HG03565 (cell line): Measurements from ENCODE around the gene DBF4B.
"Not testable (repeated sequence)": the region's sequence is repeated elsewhere in the genome, so short reads cannot be mapped to it uniquely, and the experiment has no call there.

Source experiments
- ATAC-seq: cut with Tn5 transposase; IDR thresholded peaks from one replicate; pipeline ENCODE4 v1.9.1; 2021; ENCODE audit warnings: mild to moderate bottlenecking, moderate library complexity; ENCODE audit not compliant: unreplicated experiment

DBF4B gene

DNA sequence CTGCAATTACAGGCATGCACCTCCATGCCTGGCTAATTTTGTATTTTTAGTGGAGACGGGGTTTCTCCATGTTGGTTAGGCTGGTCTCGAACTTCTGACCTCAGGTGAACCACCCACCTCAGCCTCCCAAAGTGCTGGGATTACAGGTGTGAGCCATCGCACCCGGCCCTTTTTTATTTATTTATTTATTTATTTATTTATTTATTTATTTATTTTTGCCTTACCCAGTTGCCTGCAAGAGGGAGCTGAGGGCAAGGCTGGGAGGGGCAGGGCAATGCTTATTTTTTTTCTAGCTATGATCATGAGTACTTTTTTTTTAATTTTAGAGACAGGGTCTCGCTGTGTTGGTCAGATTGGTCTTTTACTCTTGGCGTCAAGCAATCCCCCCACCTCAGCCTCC lies 17.7 kb downstream of the DBF4B start:
- not testable (repeated sequence) for ATAC-seq

DNA sequence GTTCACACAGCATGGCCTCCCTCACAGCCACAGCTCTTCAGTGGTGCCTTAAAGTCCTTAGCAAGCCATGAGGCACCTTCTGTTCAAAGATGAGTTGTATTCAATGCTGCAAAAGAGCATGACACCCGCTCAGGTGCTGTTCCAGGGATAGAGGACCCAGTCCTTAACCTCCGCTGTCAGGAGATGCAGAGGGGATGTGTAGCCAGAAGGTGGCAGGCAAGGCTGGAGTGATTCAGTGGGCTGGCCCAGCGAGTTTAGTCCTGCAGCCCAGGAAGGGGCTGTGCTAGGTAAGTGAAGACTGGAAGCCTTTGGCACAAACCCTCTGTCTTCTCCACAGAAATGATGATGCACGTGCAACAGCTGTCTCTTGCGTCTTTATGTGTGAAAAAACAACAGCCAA lies 25.3 kb downstream of the DBF4B start:
- no peak for ATAC-seq

DNA sequence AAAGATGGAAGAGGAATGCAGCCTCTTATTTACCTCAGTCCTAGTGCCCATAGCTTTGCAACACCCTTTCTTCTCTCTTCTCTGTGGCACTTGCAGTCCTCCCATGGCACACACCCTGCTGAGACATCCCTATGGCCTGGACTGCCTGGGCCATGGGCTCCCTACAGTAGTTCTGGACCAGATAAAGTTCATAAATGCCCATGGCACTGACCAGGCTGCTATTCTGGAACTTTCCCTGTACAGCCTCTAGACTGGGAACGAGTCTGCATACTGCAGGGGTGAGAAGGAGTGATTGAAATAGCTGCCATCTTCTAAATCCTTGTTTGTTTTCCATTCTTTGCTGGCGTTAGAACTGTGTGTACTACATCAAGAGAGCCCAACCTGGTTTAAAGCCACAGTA lies 25.8 kb downstream of the DBF4B start:
- ATAC-seq = no peak

DNA sequence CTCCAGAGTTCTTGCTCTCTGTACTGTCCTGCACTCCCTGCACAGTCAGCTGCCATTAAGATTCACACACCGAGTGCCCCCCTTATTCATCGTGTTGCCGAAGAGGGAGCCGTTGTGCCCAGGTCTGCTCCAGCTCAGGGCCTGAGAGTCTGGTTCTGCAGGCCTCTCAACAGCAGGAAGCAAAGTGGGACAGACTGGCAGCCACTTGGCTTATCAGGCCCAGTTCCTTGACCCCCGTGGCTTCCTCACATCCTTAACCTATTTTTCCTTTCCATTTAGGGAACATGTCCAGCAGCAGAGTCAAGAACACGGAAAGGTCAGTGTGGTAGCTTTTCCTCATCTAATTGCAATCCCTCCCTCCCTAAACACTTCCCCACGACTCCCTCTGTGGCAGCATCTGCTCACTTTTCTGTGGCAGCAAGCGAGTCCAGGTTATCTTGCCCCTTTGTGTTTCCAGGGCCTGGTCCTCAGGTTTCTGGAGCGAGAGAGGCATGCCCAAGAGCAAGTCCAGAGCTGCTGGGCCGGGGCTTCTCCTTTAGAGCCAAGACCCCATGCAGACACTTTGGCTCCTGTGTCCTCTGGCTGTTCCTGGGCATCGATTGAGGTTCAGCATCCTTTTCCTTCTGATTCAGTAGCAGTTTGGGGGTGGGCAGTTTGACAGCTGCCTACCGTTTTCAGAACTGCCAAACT lies 28.2 kb downstream of the DBF4B start:
- ATAC-seq = no peak

DNA sequence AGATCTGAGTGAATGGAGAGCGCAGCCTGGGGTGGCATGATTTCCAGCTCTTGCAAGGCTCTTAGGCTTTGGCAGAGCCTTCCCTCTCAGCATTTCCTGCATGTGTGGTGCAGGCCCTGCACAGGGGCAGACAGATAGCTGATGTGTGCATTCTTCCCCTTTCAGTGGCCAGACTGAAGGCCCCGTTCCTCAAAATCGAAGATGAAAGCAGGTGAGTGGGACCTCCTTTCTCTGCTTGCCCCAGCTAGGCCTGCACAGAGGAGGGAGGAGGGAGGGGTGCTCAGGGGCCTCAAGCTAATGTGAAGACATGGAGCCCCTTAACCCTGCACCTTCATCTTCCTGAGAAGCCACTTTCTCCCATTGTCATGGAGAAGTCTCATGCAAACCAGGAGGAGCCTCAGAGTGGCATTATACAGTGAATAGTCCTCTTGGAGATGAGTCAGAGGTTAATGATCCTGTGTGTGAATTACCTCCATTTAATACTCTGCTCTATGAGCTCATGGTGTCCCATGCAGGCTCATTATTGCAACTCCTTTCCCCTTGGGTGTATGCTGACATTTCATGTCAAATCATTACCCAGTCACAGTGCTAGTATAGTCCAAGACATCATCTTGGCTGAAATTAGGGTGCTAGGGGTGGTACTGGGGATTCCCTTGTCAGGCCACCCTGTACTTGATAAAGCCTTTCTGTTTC lies 29.9 kb downstream of the DBF4B start:
- ATAC-seq = no peak

DNA sequence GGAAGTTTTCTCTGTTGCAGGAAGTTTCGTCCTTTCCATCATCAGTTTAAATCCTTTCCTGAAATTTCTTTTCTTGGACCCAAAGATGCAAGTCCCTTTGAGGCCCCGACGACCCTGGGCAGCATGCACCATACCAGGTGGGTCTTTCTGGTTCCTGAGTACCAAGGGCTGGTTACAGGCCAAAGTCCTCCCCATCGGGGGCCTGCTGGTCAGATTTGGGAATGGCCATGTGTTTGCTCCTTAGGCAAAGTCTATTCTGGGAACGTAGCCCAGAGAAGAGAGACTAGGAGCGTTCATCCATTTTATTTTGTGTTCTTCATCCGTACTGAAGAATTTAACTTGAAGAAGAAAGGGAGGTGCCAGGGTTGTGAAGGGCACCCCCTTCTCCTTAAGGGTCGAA lies 32.9 kb downstream of the DBF4B start:
- no peak for ATAC-seq

DNA sequence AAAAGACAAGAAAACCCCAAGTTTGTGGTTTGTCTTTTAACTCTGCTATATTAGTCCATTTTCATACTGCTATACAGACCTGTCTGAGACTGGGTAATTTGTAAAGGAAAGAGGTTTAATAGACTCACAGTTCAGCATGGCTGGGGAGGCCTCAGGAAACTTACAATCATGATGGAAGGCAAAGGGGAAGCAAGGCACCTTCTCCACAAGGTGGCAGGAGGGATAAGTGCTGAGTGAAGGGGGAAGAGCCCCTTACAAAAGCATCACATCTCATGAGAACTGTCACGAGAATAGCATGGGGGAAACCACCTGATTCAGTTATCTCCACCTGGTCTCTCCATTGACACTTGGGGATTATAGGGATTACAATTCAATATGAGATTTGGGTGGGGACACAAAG lies 36.8 kb downstream of the DBF4B start:
- no peak for ATAC-seq

DNA sequence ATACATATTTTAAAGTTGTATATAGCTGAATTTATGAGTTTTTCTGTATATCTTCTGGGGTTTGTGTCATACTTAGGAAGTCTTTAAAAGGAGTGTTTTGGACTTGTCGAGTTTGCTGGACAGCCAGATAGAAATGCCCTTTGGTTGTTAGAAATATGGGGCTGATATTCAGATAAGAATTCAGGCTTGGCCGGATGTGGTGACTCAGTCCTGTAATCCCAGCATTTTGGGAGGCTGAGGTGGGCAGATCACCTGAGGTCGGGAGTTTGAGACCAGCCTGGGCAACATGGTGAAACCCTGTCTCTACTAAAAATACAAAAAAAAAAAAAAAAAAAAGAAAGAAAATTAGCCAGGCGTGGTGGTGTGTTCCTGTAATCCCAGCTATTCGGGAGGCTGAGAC lies 37.3 kb downstream of the DBF4B start:
- not testable (repeated sequence) for ATAC-seq

DNA sequence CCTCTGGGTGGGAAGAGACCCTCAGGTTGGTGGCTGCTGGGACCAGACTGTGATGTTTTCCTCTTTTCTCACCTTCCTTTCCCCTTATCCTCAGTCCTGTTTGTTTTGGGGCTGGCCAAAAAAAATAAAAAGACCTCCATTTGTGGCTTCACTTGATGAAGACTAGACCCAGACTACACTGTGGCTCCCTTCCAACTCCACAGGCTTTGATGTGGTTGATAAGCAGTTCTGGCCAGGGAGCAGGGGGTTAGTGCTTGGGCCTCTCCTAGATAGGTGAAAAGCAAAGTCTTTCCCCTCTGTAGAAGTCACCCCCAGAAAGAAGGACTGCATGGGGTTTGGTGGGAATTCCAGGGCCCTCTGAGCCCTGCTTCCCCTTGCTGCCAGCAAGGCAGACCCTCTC lies 39.1 kb downstream of the DBF4B start:
- no peak for ATAC-seq

DNA sequence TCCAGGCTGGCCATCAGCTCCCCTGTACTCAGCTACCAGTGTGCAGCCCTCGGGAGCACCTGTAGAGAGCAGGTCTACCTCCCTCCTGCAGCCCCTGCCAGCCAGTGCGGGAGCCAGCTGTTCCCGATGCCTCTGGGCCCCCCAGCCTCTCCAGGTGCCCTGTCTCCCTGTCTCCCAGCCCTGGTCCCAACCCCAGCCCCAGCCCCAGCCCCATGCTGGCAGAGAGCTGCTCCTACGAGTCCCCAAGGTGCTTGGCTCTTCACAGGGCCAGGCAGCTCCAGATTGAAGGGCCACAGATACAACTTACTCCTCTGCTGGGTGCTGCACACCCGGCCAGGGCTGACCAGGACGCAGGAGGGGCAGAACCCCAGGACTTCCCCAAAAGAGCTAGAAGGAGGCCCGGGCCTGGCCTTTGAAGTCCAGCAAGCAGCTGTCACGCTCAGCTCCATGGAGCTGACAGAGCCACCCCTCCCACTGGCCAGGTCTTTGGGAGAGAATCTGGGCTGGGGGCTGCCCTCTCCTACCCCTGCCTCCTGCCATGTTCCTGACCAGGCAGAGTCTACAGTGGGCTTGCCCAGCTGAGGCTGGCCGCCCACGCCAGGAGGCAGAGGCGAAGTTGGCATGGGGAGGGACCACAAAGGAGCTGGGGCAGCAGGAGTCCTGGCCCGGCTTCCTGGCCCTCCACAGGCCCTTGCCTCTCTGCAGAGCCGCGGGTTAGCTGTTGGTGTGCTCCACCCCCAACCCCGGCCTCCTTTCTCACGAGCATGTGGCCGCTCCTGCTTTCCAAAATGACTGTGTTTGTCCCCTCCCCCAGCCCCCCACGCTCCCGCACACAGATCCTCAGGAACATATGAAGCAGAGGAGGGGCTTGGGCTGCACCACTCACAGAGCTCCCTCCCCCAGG lies 40.9 kb downstream of the DBF4B start:
- ATAC-seq = no peak

DNA sequence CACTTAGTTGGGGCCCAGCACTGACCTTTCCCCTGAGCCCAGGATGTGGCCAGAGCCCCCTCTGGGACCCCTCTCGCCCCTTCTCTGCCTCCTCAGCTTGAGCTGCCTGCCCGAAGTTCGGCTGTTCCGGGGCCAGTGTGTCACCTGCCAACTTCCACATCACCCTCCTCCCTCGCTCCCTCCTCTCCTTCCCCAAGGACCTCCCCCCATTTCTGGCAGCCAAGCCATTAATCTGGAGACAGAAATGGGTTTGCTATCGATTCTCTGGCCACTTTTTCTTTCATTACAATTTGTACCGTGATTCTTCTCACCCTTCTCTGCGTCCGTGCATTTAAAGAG lies 41.5 kb downstream of the DBF4B start:
- ATAC-seq = no peak

DNA sequence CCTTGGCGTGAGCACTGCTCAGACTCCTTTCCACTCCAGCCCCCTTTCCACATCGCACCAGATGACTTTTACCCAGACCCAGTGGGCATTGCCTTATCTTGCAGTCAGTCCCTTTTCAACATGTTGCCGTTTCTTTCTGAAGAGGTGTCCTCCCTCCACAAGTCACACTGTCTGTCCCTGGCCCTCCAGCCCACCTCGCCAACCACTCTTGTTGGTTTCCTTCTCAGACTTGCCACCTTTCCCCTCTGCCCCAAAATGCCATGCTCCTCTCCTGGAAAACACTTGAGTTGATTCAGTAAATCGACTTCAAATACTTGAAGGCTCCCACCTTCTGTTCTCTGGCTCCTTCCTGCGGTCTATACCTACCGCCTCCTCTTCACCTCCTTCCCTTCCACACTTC lies 42.9 kb downstream of the DBF4B start:
- no peak for ATAC-seq

DNA sequence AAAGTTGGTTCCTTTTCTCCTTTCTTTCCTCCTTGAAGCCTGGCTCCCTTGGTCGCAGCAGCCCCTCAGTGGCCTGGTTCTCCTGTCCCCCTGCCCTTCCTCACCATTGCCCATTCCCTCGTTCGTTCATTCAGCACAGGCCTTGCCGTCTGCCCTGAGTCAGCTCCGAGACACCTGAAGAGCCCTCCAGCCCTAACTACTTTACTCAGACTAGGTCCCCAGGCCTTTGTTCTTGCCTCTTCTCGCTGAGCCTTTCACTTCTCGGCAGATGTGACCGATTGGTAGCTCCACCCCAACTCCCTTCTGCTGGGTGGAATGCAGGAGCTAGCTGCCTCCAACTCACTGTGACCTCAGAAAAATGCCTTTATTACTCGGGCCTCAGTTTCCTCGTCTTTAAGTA lies 43.3 kb downstream of the DBF4B start:
- no peak for ATAC-seq

DNA sequence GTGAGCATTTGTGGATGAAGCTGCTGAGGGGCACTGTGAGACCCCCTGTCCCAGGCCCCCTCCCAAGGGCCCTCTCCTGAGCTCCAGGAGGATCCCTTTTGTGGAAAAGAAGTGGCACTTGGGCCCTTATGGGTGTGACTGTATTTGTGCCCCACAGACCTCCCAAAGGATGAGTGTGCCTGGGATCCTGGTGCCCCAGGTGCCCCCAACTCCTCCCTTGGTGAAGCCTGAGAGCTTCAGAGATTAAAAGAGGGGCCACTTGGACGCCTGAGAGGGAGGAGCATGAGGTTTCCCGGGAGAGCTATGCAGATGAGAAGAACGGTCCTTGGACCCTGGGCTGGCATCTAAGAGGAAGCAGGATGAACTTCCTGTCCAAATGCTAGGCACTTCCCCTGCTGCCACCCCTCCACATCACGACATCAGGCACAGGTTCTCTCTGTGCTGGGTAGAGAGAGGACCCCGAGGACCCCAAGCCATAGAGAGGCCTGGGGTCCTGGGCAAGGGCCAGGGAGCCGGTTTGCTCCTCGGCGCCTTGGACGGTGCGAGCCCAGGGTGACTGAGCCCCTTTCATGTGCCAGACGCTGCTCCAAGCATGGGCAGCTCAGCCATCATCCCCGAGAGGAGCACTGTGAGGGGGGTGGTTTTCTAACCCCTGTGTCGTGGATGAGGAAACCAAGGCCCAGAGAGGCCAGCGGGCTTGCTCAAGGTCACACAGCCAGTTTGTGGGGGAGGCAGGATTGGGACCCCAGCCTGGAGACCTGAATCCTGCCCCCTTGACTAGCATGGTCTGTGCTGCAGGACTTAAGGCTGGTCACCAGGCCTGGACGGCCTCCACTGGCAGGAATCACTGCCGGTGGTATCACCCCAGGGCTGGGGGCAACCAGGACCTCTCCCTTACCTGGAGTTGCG lies 44.7 kb downstream of the DBF4B start:
- ATAC-seq = no peak

DNA sequence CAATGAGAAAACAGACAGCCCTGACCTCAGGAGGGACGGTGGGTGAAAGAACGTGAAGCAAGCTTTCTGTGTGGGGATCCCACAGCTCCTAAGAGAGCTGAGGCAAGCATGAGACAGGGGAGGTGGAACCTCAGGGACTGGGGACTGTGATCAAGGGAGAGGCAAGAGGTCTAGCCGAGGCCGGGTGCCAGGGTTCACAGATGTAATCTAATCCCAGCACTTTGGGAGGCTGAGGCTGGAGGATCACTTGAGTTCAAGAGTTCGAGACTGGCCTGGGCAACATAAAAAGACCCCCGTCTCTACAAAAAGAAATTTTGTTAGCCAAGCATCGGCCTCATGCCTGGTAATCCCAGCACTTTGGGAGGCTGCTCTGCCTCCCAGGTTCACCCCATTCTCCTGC lies 45.8 kb downstream of the DBF4B start:
- no peak for ATAC-seq

DNA sequence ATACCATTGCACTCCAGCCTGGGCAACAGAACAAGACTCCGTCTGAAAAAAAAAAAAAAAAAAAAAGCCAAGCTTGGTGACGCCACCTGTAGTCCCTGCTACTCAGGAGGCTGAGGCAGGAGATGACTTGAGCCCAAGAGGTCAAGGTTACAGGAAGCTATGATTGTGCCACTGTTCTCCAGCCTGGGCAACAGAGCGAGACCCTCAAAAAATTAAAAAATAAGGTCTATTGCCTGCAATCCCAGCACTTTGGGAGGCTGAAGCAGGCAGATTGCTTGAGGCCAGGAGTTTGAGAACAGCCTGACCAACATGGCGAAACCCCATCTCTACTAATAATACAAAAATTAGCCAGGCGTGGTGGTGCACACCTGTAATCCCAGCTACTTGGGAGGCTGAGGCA lies 46.7 kb downstream of the DBF4B start:
- ATAC-seq = not testable (repeated sequence)

DNA sequence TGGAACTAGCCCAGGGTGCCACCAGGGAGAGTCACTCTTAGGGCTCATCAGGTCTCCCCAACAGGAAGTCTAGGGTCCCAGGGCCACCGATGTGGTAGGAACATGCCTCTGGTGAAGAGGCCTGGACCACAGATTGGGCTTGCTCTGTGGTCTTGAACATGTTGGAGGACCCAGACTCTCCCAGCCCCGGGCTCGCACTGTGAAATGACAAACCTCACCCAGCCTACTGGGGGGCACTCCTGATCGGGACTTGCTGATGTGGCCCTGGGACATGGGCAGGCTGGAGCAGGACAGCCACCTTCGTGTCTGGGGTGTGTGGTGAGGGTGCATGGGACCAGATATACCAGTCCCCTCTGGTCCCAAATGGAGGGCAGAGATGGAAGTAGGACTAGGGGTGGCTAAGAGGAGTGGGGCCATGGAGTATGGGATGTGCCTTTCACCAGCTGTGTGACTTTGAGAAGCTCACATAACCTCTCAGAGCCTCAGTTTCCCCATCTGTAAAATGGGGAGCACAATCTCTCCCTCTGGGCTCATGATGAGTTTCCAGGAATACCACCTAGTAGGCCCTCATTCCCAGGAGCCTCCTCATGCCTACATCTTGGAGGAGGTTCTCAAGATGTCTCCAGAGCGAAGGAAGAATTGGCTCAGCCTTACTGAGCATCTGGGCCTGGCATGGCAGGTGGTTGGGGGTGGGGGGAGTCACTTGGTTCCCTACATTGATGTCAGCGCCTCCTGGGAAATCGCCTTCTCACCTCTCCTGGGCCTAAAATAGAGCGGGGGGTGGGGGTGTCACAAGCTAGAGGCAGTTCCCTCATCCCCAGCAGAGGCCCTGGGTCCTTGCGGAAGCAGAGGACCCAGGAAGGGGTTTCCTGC lies 48.8 kb downstream of the DBF4B start:
- ATAC-seq = no peak

DNA sequence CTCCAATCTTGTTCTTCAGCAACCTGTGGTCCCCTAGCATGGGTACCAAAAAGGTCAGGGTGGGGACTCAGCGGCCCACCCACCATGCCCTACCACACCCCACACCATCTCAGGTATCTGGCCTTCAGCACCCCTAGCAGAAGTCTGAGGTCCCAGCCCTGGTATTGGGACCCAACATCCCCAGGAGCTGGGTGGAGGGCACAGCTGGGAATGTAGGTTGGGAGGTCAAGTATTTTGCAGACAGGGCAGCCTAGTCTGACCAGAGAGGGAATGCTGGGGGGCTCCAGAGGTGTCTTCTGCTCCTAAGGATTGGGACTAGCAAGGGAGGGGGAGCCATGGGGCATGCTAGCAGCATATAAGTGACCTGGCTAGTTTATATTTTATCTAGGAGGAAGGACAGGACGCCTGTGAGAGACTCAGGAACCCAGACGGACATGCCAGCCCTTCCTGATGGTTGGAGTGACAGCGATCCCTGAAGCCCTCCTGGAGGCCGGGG lies 49.5 kb downstream of the DBF4B start:
- no peak for ATAC-seq

DNA sequence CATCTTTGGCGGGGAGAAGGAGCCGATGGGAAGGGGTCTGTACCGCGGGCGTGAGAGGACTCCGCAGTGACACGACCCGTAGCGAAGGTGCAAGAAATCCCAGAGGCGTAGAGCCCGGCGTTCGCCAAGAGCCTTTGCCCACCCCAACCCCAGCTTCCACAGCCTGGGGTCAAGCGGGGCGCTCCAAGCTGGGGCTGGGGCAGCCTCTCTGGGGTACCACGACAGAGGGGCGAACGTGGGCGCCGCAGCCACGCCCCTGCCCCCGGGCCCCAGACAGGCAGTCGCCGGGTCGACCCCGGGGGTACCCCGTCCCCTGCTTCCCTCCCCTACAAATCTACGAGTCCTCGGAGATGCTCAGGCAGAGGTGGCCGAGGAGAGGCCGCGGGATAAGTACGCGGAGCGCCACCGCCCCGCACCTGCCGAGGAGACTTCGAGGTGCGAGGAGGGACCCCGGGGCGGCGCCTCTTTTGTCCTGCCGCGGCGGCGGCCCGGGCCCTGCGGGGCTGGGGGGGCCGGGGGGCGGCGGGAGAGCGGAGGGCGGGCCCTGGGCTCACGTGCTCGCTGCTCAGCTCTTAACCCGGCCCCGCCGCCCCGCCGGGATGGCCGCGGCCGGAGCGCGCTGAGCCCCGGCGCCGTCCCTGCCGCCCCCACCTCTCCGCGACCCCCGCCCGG lies 50.1 kb downstream of the DBF4B start, which contains the start of gene ADAM11:
Gene ADAM11, plus strand, starts transcription at position 575 of the 672 bp plus-strand sequence. CDS start 212 bp downstream, outside the sequence.
- no peak for ATAC-seq
